IMR-90 (cell line): ENCODE data around the gene MSH5. TPM values are rescaled to one million over a fixed set of nuclear protein-coding genes. Genes with fewer than 3 reads are reported as not detected.
A peak's percentile ranks its signal among the peaks of the same experiment; 100 is the strongest.

Experiments
- ATAC-seq: fragments of 200-7000 bp; cut with Tn5 transposase; 2 replicates; pipeline ENCODE4 v1.9.1; 2020; ENCODE audit warnings: low read depth, mild to moderate bottlenecking, moderate library complexity
- BruUV-seq: library from RNA; stranded (reverse); fragments of 400-500 nt; replicated peaks from 2 replicates; lab custom pipeline; 2021; lab: Mats Ljungman, UMichigan
- CTCF ChIA-PET: fragments of 300-600 bp; formaldehyde crosslinking; extraction: SDS; loops from one replicate; lab custom pipeline; 2021; ENCODE audit warnings: antibody characterized with exemption; lab: Yijun Ruan, JAX
- POLR2A ChIA-PET: fragments of 300-600 bp; sonication (Branson Sonifier 250); formaldehyde crosslinking; loops from one replicate; lab custom pipeline; 2022; ENCODE audit warnings: antibody characterized with exemption; ENCODE audit not compliant: unreplicated experiment; lab: Charles Lee
- DNase-seq: peaks from one replicate; pipeline ENCODE4 v3.0.0; 2013
- H2AFZ ChIP-seq: replicated peaks from 2 replicates; pipeline ENCODE3; 2013; ENCODE audit warnings: low read length, mild to moderate bottlenecking; ENCODE audit not compliant: poor library complexity
- H2AK5ac ChIP-seq: 2 replicates; pipeline ENCODE4 v1.6.1; 2013; ENCODE audit warnings: low read depth, low read length, inconsistent platforms
- H2AK9ac ChIP-seq: replicated peaks from 2 replicates; pipeline ENCODE3; 2013; ENCODE audit warnings: mild to moderate bottlenecking, low read depth, low read length, moderate library complexity; ENCODE audit not compliant: poor library complexity
- H2BK120ac ChIP-seq: 2 replicates; pipeline ENCODE4 v1.6.1; 2013; ENCODE audit warnings: low read depth, low read length, inconsistent platforms
- H2BK15ac ChIP-seq: 3 replicates; pipeline ENCODE4 v1.6.1; 2013; ENCODE audit warnings: low read depth, low read length, inconsistent platforms
- H2BK20ac ChIP-seq: 2 replicates; pipeline ENCODE4 v1.6.1; 2013; ENCODE audit warnings: low read depth, mild to moderate bottlenecking, inconsistent platforms, low read length, moderate library complexity
- H2BK5ac ChIP-seq: 2 replicates; pipeline ENCODE4 v1.6.1; 2013; ENCODE audit warnings: mild to moderate bottlenecking, low read depth, low read length, inconsistent platforms; ENCODE audit not compliant: poor library complexity, severe bottlenecking
- H3K14ac ChIP-seq: replicated peaks from 2 replicates; pipeline ENCODE4 v1.6.1; 2013; ENCODE audit warnings: low read depth, low read length, inconsistent platforms
- H3K18ac ChIP-seq: 2 replicates; pipeline ENCODE4 v1.6.1; 2013; ENCODE audit warnings: low read depth, low read length, control low read depth
- H3K23ac ChIP-seq: 2 replicates; pipeline ENCODE4 v1.6.1; 2013; ENCODE audit warnings: low read depth, low read length, inconsistent platforms
- H3K27ac ChIP-seq: 2 replicates; pipeline ENCODE4 v1.5.1; 2013; ENCODE audit warnings: mild to moderate bottlenecking, control low read depth, low read length; ENCODE audit not compliant: insufficient read depth
- H3K27me3 ChIP-seq: 2 replicates; pipeline ENCODE4 v1.6.1; 2013; ENCODE audit warnings: low read length; ENCODE audit not compliant: control insufficient read depth, insufficient read depth
- H3K36me3 ChIP-seq: 2 replicates; pipeline ENCODE4 v1.6.1; 2013; ENCODE audit warnings: low read length, mixed read lengths; ENCODE audit not compliant: control insufficient read depth, insufficient read depth
- H3K4ac ChIP-seq: 2 replicates; pipeline ENCODE4 v1.6.1; 2013; ENCODE audit warnings: low read depth, low read length, inconsistent platforms
- H3K4me1 ChIP-seq: 2 replicates; pipeline ENCODE4 v1.6.1; 2013; ENCODE audit warnings: low read length, mixed read lengths; ENCODE audit not compliant: control insufficient read depth, insufficient read depth
- H3K4me2 ChIP-seq: 2 replicates; pipeline ENCODE4 v1.6.1; 2013; ENCODE audit warnings: low read depth, mild to moderate bottlenecking, control low read depth, low read length, moderate library complexity
- H3K4me3 ChIP-seq: 2 replicates; pipeline ENCODE4 v1.5.1; 2013; ENCODE audit warnings: low read depth, mild to moderate bottlenecking, control low read depth, low read length, moderate library complexity; ENCODE audit not compliant: insufficient read depth
- H3K56ac ChIP-seq: 2 replicates; pipeline ENCODE4 v1.6.1; 2013; ENCODE audit warnings: low read length, inconsistent platforms; ENCODE audit not compliant: insufficient read depth; ENCODE audit errors: extremely low read depth
- H3K79me1 ChIP-seq, 2 experiments: 2 replicates each; pipeline ENCODE4 v1.6.1; 2013; ENCODE audit warnings: low read length in 2 of 2, inconsistent platforms in 1 of 2, low read depth in 1 of 2
- H3K9ac ChIP-seq: 2 replicates; pipeline ENCODE4 v1.6.1; 2013; ENCODE audit warnings: low read depth, low read length, control low read depth
- H3K9me1 ChIP-seq: 2 replicates; pipeline ENCODE4 v1.6.1; 2013; ENCODE audit warnings: low read length, inconsistent platforms; ENCODE audit not compliant: insufficient read depth
- H3K9me3 ChIP-seq: 2 replicates; pipeline ENCODE4 v1.6.1; 2013; ENCODE audit warnings: low read length; ENCODE audit not compliant: control insufficient read depth, insufficient read depth
- H4K20me1 ChIP-seq: 2 replicates; pipeline ENCODE4 v1.6.1; 2013; ENCODE audit warnings: low read length, inconsistent platforms; ENCODE audit not compliant: insufficient read depth
- H4K5ac ChIP-seq: 2 replicates; pipeline ENCODE4 v1.6.1; 2013; ENCODE audit warnings: mild to moderate bottlenecking, low read depth, low read length, control low read depth
- H4K8ac ChIP-seq, 2 experiments: 2 replicates each; pipeline ENCODE4 v1.6.1; 2013; ENCODE audit warnings: low read depth in 2 of 2, low read length in 2 of 2, control low read depth in 1 of 2, inconsistent platforms in 1 of 2
- H4K91ac ChIP-seq: 2 replicates; pipeline ENCODE4 v1.6.1; 2013; ENCODE audit warnings: low read depth, low read length, inconsistent platforms; ENCODE audit not compliant: insufficient read depth
- BHLHE40 ChIP-seq: fragments of 150-350 bp; IDR thresholded peaks from 2 replicates; pipeline ENCODE4 v1.6.1; 2016; ENCODE audit warnings: mild to moderate bottlenecking, low read depth, low read length
- CEBPB ChIP-seq: IDR thresholded peaks from 2 replicates; pipeline ENCODE4 v1.6.1; 2012; ENCODE audit warnings: low read depth, low read length, improper control_type of control experiment
- CHD1 ChIP-seq: IDR thresholded peaks from 2 replicates; pipeline ENCODE4 v1.6.1; 2012; ENCODE audit warnings: low read depth, low read length, improper control_type of control experiment
- FOS ChIP-seq: fragments of 150-350 bp; IDR thresholded peaks from 2 replicates; pipeline ENCODE4 v1.6.1; 2016; ENCODE audit warnings: low read depth, low read length
- MAFK ChIP-seq: IDR thresholded peaks from 2 replicates; pipeline ENCODE4 v1.6.1; 2012; ENCODE audit warnings: low read depth, low read length, improper control_type of control experiment
- MAZ ChIP-seq: IDR thresholded peaks from 2 replicates; pipeline ENCODE4 v1.6.1; 2012; ENCODE audit warnings: low read depth, mild to moderate bottlenecking, low read length, improper control_type of control experiment, moderate library complexity, borderline replicate concordance
- MXI1 ChIP-seq: IDR thresholded peaks from 2 replicates; pipeline ENCODE4 v1.6.1; 2012; ENCODE audit warnings: low read depth, mild to moderate bottlenecking, low read length, moderate library complexity, borderline replicate concordance
- NFE2L2 ChIP-seq: fragments of 150-350 bp; IDR thresholded peaks from 2 replicates; pipeline ENCODE4 v1.6.1; 2016; ENCODE audit warnings: low read depth, mild to moderate bottlenecking, low read length
- POLR2A ChIP-seq: IDR thresholded peaks from 2 replicates; pipeline ENCODE4 v1.6.1; 2012; ENCODE audit warnings: mild to moderate bottlenecking, low read depth, low read length
- RAD21 ChIP-seq: IDR thresholded peaks from 2 replicates; pipeline ENCODE4 v1.6.1; 2012; ENCODE audit warnings: low read length, improper control_type of control experiment
- RCOR1 ChIP-seq: IDR thresholded peaks from 2 replicates; pipeline ENCODE4 v1.6.1; 2012; ENCODE audit warnings: mild to moderate bottlenecking, low read length, improper control_type of control experiment; ENCODE audit not compliant: insufficient replicate concordance
- RFX5 ChIP-seq: IDR thresholded peaks from 2 replicates; pipeline ENCODE4 v1.8.0; 2012; ENCODE audit warnings: low read depth, mild to moderate bottlenecking, low read length, moderate library complexity
- SMC3 ChIP-seq: fragments of 150-350 bp; IDR thresholded peaks from 2 replicates; pipeline ENCODE4 v1.6.1; 2016; ENCODE audit warnings: low read depth, mild to moderate bottlenecking, antibody characterized with exemption, low read length, moderate library complexity
- WGBS, 2 experiments: methylation state at CpG; one replicate each; pipeline versions ENCODE4 v1.1.5 to v1.1.7; 2013; ENCODE audit warnings: missing lambda C conversion rate in 2 of 2; ENCODE audit not compliant: insufficient read length in 1 of 2; ENCODE audit errors: extremely low coverage in 2 of 2; 5-methylcytosine and 5-hydroxymethylcytosine counted together
- dilution Hi-C: fragments of 300-500 bp; cut with HindIII; formaldehyde crosslinking; loops from one replicate; pipeline ENCODE4 v1.14.3; 2018; ENCODE audit warnings: low sequenced_read_pairs; ENCODE audit not compliant: unreplicated experiment
- in situ Hi-C: fragments of 300-500 bp; cut with MboI; formaldehyde crosslinking; loops from 3 replicates; pipeline ENCODE4 v1.14.3; 2019; ENCODE audit warnings: low sequenced_read_pairs, inconsistent platforms, mixed read lengths
- intact Hi-C: fragments of 100-400 bp; cut with micrococcal nuclease; formaldehyde crosslinking; loops from 2 replicates; pipeline ENCODE4 v1.10.0; 2022
- polyA plus RNA-seq, 3 experiments: library from polyadenylated mRNA; depleted of rRNA; stranded (reverse); fragments of >200 nt; gene quantifications; 2 replicates each; pipeline ENCODE4 v1.2.3, GENCODE V29; 2012; ENCODE audit warnings: low replicate concordance in 1 of 3
- total RNA-seq: library from RNA; depleted of rRNA; stranded (reverse); fragments of >200 nt; gene quantifications from 2 replicates; pipeline ENCODE4 v1.2.3, GENCODE V29; 2012
- TF ChIP-seq, protein P1 (sequence below): fragments of 150-350 bp; IDR thresholded peaks from 2 replicates; pipeline ENCODE4 v1.6.1; 2017; ENCODE audit warnings: mild to moderate bottlenecking, antibody characterized with exemption, low read length, low read depth
- TF ChIP-seq, protein P2 (sequence below): conservative IDR thresholded peaks from 2 replicates; pipeline ENCODE4 v1.5.1; 2012; ENCODE audit warnings: mild to moderate bottlenecking, low read depth, low read length, improper control_type of control experiment

MSH5 gene
- total and polyA plus RNA-seq, 2 of the 4 experiments (the other 2 are of a cell fraction): 5.6 to 15.7 TPM

DNA sequence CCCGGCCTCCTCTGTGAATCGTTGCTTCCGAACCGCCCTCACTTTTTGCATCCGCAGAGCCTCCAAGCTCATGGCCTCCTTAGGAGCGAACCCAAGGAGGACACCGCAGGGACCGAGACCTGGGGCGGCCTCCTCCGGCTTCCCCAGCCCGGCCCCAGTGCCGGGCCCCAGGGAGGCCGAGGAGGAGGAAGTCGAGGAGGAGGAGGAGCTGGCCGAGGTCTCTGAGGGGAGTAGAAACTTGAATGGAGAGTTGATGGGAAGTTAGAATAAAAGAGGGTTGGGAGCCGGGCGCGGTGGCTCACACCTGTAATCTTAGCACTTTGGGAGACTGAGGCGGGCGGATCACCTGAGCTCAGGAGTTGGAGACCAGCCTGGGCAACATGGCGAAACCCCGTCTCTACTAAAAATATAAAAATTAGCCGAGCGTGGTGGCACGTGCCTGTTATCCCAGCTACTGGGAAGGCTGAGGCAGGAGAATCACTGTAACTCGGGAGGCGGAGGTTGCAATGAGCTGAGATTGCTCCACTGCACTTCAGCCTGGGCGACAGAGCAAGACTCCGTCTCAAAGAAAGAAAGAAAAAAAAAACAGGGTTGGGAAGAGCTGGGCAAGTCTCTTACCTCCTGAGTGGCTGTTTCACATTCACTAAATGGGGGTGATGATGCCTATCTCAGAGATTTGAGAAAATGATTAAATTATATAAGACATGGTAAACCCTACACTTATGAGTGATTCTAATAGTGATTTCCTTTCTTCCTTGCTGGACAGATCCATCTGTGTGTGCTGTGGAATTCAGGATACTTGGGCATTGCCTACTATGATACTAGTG is 805 bp downstream of the MSH5 start:
- peak overlapping the region; percentile 85 for H4K91ac ChIP-seq
- no peak for DNase-seq
- BruUV-seq: no TSS peak
- TF ChIP-seq SMC3: no peak
- TF ChIP-seq RCOR1: no peak
- TF ChIP-seq, protein P1, sequence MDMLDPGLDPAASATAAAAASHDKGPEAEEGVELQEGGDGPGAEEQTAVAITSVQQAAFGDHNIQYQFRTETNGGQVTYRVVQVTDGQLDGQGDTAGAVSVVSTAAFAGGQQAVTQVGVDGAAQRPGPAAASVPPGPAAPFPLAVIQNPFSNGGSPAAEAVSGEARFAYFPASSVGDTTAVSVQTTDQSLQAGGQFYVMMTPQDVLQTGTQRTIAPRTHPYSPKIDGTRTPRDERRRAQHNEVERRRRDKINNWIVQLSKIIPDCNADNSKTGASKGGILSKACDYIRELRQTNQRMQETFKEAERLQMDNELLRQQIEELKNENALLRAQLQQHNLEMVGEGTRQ: no peak
- TF ChIP-seq MAZ: no peak
- no peak for TF ChIP-seq RFX5
- TF ChIP-seq CEBPB: no peak
- no peak for TF ChIP-seq NFE2L2
- TF ChIP-seq FOS: no peak
- no peak for TF ChIP-seq BHLHE40
- TF ChIP-seq CHD1: no peak
- TF ChIP-seq MXI1: no peak
- no peak for TF ChIP-seq POLR2A
- TF ChIP-seq RAD21: no peak
- TF ChIP-seq MAFK: no peak
- TF ChIP-seq, protein P2, sequence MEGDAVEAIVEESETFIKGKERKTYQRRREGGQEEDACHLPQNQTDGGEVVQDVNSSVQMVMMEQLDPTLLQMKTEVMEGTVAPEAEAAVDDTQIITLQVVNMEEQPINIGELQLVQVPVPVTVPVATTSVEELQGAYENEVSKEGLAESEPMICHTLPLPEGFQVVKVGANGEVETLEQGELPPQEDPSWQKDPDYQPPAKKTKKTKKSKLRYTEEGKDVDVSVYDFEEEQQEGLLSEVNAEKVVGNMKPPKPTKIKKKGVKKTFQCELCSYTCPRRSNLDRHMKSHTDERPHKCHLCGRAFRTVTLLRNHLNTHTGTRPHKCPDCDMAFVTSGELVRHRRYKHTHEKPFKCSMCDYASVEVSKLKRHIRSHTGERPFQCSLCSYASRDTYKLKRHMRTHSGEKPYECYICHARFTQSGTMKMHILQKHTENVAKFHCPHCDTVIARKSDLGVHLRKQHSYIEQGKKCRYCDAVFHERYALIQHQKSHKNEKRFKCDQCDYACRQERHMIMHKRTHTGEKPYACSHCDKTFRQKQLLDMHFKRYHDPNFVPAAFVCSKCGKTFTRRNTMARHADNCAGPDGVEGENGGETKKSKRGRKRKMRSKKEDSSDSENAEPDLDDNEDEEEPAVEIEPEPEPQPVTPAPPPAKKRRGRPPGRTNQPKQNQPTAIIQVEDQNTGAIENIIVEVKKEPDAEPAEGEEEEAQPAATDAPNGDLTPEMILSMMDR: no peak

More for the DNA sequence above, 805 bp downstream of the MSH5 start:
- Histone ChIP-seq H3K27me3 (no peaks in the 10 kb centered on the region), H3K4me1 (peaks cover 13% of the 10 kb centered on the region), H3K4me2 (peak overlapping the region; percentile 82), H3K79me1 (peaks cover 13 to 50% of the 10 kb centered on the region in 2 experiments; a peak in 3 of 4 replicates), H4K8ac (peak overlapping the region; percentile 73 to 74; a peak in 3 of 4 replicates), H3K4me3 (peak overlapping the region; percentile 73), H3K27ac (peak overlapping the region; percentile 68; the same call in 1 of the 2 replicates), H3K23ac (peak overlapping the region; percentile 87; the same call in 1 of the 2 replicates), H2AFZ (peak overlapping the region; percentile 96), H3K18ac (no peak overlapping the region), H3K4ac (peak overlapping the region; percentile 89), H2AK5ac (peak overlapping the region; percentile 91), H3K56ac (peak overlapping the region; percentile 93), H2BK15ac (no peak overlapping the region), H3K9me1 (peaks cover 13% of the 10 kb centered on the region), H2BK5ac (peak overlapping the region; percentile 51), H3K9me3 (no peaks in the 10 kb centered on the region), H3K9ac (peak overlapping the region; percentile 72), H2BK20ac (no peak overlapping the region), H2BK120ac (no peak overlapping the region), H4K20me1 (no peaks in the 10 kb centered on the region), H3K14ac (peak overlapping the region; percentile 95), H2AK9ac (peak overlapping the region; percentile 90), H4K5ac (no peak overlapping the region), H3K36me3 (peaks cover 3% of the 10 kb centered on the region)
- ChIA-PET CTCF (interaction anchor here (0.9 kb wide), 1 partner anchor 89 kb away, joined by 3 read pairs; no protein-coding TSS in a partner anchor), POLR2A (no interaction called here)
- in situ Hi-C loops: no loop called here
- dilution Hi-C loops: no loop called here
- 30% methylated on average over 15 of the region's 29 CpGs; no CpG with 5 or more reads in 1 of the 2 experiments for WGBS, 2 experiments
- ATAC-seq: no peak; the same call in 1 of the 2 replicates
- intact Hi-C loops: no loop called here
